ENCODE results near the gene PCDH9. TPM values are rescaled to one million over a fixed set of nuclear protein-coding genes. Genes with fewer than 3 reads are reported as not detected.

Gene PCDH9
- total RNA-seq, 2 donors from 2014 or later = 0.95 to 1.8 TPM

GRCh38 chr13:66803013-66803807, 426.9 kb downstream of the PCDH9 start:
- H3K4me1 Mint-ChIP-seq = peaks cover 1% of the 10 kb centered on the region

GRCh38 chr13:66795636-66796035, 434.5 kb downstream of the PCDH9 start:
- no peak overlapping the region for H3K4me3 ChIP-seq (ENCODE audit: low read length)
- H3K4me3 Mint-ChIP-seq = no peak overlapping the region

More at GRCh38 chr13:66803013-66803807, 426.9 kb downstream of the PCDH9 start:
- H3K4me3 Mint-ChIP-seq = no peak overlapping the region
- Histone ChIP-seq H3K27ac (ENCODE audit: low read depth, low read length) (no peak overlapping the region), H3K4me3 (ENCODE audit: low read length) (no peak overlapping the region), H3K4me1 (ENCODE audit: control insufficient read depth, insufficient read depth, low read length) (no peaks in the 10 kb centered on the region), H3K9me3 (ENCODE audit: control insufficient read depth, low read length) (no peaks in the 10 kb centered on the region), H3K27me3 (ENCODE audit: control insufficient read depth, insufficient read depth, low read length, poor library complexity, severe bottlenecking) (no peaks in the 10 kb centered on the region), H3K9ac (ENCODE audit: extremely low read depth, low read length, poor library complexity, severe bottlenecking) (no peak overlapping the region), H3K36me3 (ENCODE audit: control insufficient read depth, insufficient read depth, low read length) (no peaks in the 10 kb centered on the region)
- no peaks in the 10 kb centered on the region for H3K27me3 Mint-ChIP-seq (ENCODE audit: insufficient read depth)
- H3K36me3 Mint-ChIP-seq (ENCODE audit: low read depth) = no peaks in the 10 kb centered on the region
- DNase-seq = no peak
- WGBS, 2 experiments (ENCODE audit: insufficient coverage in 1 of 2, insufficient read length in 1 of 2) = 93% methylated on average over 5 of the region's 5 CpGs; no CpG with 5 or more reads in 1 of the 2 experiments
- no peaks in the 10 kb centered on the region for H3K9me3 Mint-ChIP-seq
- TF ChIP-seq, protein P1, sequence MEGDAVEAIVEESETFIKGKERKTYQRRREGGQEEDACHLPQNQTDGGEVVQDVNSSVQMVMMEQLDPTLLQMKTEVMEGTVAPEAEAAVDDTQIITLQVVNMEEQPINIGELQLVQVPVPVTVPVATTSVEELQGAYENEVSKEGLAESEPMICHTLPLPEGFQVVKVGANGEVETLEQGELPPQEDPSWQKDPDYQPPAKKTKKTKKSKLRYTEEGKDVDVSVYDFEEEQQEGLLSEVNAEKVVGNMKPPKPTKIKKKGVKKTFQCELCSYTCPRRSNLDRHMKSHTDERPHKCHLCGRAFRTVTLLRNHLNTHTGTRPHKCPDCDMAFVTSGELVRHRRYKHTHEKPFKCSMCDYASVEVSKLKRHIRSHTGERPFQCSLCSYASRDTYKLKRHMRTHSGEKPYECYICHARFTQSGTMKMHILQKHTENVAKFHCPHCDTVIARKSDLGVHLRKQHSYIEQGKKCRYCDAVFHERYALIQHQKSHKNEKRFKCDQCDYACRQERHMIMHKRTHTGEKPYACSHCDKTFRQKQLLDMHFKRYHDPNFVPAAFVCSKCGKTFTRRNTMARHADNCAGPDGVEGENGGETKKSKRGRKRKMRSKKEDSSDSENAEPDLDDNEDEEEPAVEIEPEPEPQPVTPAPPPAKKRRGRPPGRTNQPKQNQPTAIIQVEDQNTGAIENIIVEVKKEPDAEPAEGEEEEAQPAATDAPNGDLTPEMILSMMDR (conservative IDR thresholded peaks at IDR 0.05) = no peak
- no peak overlapping the region for H3K27ac Mint-ChIP-seq

DNA sequence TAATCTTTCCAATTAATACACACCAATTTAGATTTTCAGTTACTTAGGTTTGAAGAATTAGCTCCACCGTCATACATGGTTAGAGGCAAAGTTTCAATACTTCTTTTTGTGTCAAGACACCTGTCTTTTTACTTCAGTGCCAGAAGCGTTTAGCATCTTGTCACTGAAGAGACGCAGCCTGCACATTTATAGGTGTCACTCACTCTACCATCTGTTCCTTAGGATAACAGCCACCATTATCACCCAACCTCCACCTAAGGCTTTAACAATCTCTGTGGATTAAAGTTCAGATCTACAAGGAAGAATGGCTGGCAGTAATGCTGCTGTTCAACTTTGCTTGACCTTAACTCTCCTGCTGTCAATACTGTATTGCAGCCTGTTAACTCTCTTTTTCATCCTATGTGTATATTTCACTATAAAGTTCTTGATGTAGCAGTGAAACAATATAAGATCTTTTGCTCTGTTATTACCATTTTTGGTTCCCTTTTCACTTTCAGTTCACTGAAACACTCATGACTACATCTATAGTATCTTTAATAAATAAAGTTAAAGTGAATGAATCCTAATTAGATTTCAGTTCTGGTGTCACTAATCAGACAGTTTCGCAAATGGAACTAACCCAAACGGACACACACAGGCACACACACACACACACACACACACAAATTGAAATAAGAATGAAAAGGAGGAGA, 435.6 kb downstream of the PCDH9 start:
- no peak for DNase-seq
- no peak overlapping the region for H3K4me3 Mint-ChIP-seq
- no peak overlapping the region for H3K27ac Mint-ChIP-seq
- WGBS, 2 experiments (ENCODE audit: insufficient coverage in 1 of 2, insufficient read length in 1 of 2) = 90 to 100% methylated on average over 2 to 3 of the region's 5 CpGs
- Histone ChIP-seq H3K9ac (ENCODE audit: extremely low read depth, low read length, poor library complexity, severe bottlenecking) (no peak overlapping the region), H3K27ac (ENCODE audit: low read depth, low read length) (no peak overlapping the region), H3K4me3 (ENCODE audit: low read length) (no peak overlapping the region), H3K27me3 (ENCODE audit: control insufficient read depth, insufficient read depth, low read length, poor library complexity, severe bottlenecking) (no peaks in the 10 kb centered on the region), H3K36me3 (ENCODE audit: control insufficient read depth, insufficient read depth, low read length) (no peaks in the 10 kb centered on the region), H3K9me3 (ENCODE audit: control insufficient read depth, low read length) (no peaks in the 10 kb centered on the region), H3K4me1 (ENCODE audit: control insufficient read depth, insufficient read depth, low read length) (no peaks in the 10 kb centered on the region)
- H3K36me3 Mint-ChIP-seq (ENCODE audit: low read depth) = no peaks in the 10 kb centered on the region
- TF ChIP-seq, protein P1 (conservative IDR thresholded peaks at IDR 0.05) = no peak
- H3K27me3 Mint-ChIP-seq (ENCODE audit: insufficient read depth) = no peaks in the 10 kb centered on the region
- H3K9me3 Mint-ChIP-seq = no peaks in the 10 kb centered on the region
- H3K4me1 Mint-ChIP-seq = no peaks in the 10 kb centered on the region

More at GRCh38 chr13:66795636-66796035, 434.5 kb downstream of the PCDH9 start:
- Histone ChIP-seq H3K9ac (ENCODE audit: extremely low read depth, low read length, poor library complexity, severe bottlenecking) (no peak overlapping the region), H3K27me3 (ENCODE audit: control insufficient read depth, insufficient read depth, low read length, poor library complexity, severe bottlenecking) (no peaks in the 10 kb centered on the region), H3K9me3 (ENCODE audit: control insufficient read depth, low read length) (no peaks in the 10 kb centered on the region), H3K4me1 (ENCODE audit: control insufficient read depth, insufficient read depth, low read length) (no peaks in the 10 kb centered on the region), H3K27ac (ENCODE audit: low read depth, low read length) (no peak overlapping the region), H3K36me3 (ENCODE audit: control insufficient read depth, insufficient read depth, low read length) (no peaks in the 10 kb centered on the region)
- TF ChIP-seq, protein P1 (conservative IDR thresholded peaks at IDR 0.05) = no peak
- WGBS, 2 experiments (ENCODE audit: insufficient coverage in 1 of 2, insufficient read length in 1 of 2) = 70 to 93% methylated on average over 1 to 2 of the region's 2 CpGs
- no peaks in the 10 kb centered on the region for H3K27me3 Mint-ChIP-seq (ENCODE audit: insufficient read depth)
- H3K27ac Mint-ChIP-seq = no peak overlapping the region
- H3K36me3 Mint-ChIP-seq (ENCODE audit: low read depth) = no peaks in the 10 kb centered on the region
- H3K4me1 Mint-ChIP-seq = no peaks in the 10 kb centered on the region
- H3K9me3 Mint-ChIP-seq = no peaks in the 10 kb centered on the region
- no peak for DNase-seq
